ENCODE results near the gene GHSR. TPM values are rescaled to one million over a fixed set of nuclear protein-coding genes. Genes with fewer than 3 reads are reported as not detected.
A peak's percentile ranks its signal among the peaks of the same experiment; 100 is the strongest.
"Not testable (repeated sequence)": the region's sequence is repeated elsewhere in the genome, so short reads cannot be mapped to it uniquely, and the experiment has no call there.

GHSR gene
- not detected in 2 replicates for total RNA-seq (2022)
- not detected for Bru-seq, nascent RNA
- not detected for BruChase-seq, experiment 1, labeled RNA remaining after a 2-hour chase
- BruChase-seq, experiment 2, labeled RNA remaining after a 6-hour chase, result not detected
- long read RNA-seq, result 0 reads

- no peak for DNase-seq
- no peaks in the 10 kb centered on the region for H3K36me3 Mint-ChIP-seq (ENCODE audit: insufficient read depth, unreplicated experiment)
- no TSS peak for BruUV-seq (replicated peaks)
- no peak within 1 kb of the TSS for H3K4me3 ChIP-seq (ENCODE audit: low read depth, low read length)
- POLR2A ChIA-PET, result no interaction called here
- H3K9me3 ChIP-seq, result no peaks in the 10 kb centered on the region
- intact Hi-C loops (cut with micrococcal nuclease; ENCODE audit: unreplicated experiment), result no loop called here
- no peaks in the 10 kb centered on the region for H3K4me1 Mint-ChIP-seq (ENCODE audit: low read depth, unreplicated experiment)
- no peaks in the 10 kb centered on the region for H3K36me3 ChIP-seq (ENCODE audit: control insufficient read depth, insufficient read depth, low read length)
- no peak within 1 kb of the TSS for H3K27ac Mint-ChIP-seq (ENCODE audit: unreplicated experiment)
- no peaks in the 10 kb centered on the region for H3K27me3 ChIP-seq (replicated peaks; ENCODE audit: control insufficient read depth, insufficient read depth, low read length)
- 0 out of 2 replicates have a peak, but pooled peaks cover 6% of the 10 kb centered on the region for H3K4me1 ChIP-seq
- no peak for TF ChIP-seq CTCF (IDR thresholded peaks at IDR 0.05; ENCODE audit: insufficient read depth in 1 of 2, low read depth in 1 of 2, low read length in 1 of 2, severe bottlenecking in 1 of 2, unreplicated experiment in 1 of 2)
- no peaks in the 10 kb centered on the region for H3K9me3 Mint-ChIP-seq (ENCODE audit: unreplicated experiment)
- peaks cover 17% of the 10 kb centered on the region for H3K27me3 Mint-ChIP-seq (ENCODE audit: insufficient read depth, unreplicated experiment)
- no peak within 1 kb of the TSS for H3K4me3 Mint-ChIP-seq (ENCODE audit: unreplicated experiment)
- CTCF ChIA-PET, result no interaction called here
These were observed at the start of gene GHSR for GRCh38 chr3:172447611-172448579. Gene GHSR, minus strand, starts transcription at chr3:172448456. Its CDS starts 43 bp downstream, at chr3:172448413.

- POLR2A ChIA-PET, result not testable (repeated sequence)
These were observed 42.0 kb upstream of the GHSR start for GRCh38 chr3:172490198-172490669.

More at GRCh38 chr3:172490198-172490669, 42.0 kb upstream of the GHSR start:
- H3K36me3 ChIP-seq (ENCODE audit: control insufficient read depth, insufficient read depth, low read length); H3K9me3 ChIP-seq; H3K9me3 Mint-ChIP-seq (ENCODE audit: unreplicated experiment); H3K4me3 Mint-ChIP-seq (ENCODE audit: unreplicated experiment); H3K4me3 ChIP-seq (ENCODE audit: low read depth, low read length); H3K27me3 ChIP-seq (replicated peaks; ENCODE audit: control insufficient read depth, insufficient read depth, low read length); H3K36me3 Mint-ChIP-seq (ENCODE audit: insufficient read depth, unreplicated experiment); H3K4me1 ChIP-seq; CTCF ChIA-PET; H3K27me3 Mint-ChIP-seq (ENCODE audit: insufficient read depth, unreplicated experiment); H3K27ac Mint-ChIP-seq (ENCODE audit: unreplicated experiment); BruUV-seq (replicated peaks); H3K4me1 Mint-ChIP-seq (ENCODE audit: low read depth, unreplicated experiment): not testable (repeated sequence)
- intact Hi-C loops (cut with micrococcal nuclease; ENCODE audit: unreplicated experiment), result loop anchor here (1.0 kb wide), 4 partner anchors 106 to 221 kb away; partner anchors contain the start of gene NCEH1
- peak; percentile 61 to 71 for DNase-seq
- TF ChIP-seq CTCF (IDR thresholded peaks at IDR 0.05; ENCODE audit: insufficient read depth in 1 of 2, low read depth in 1 of 2, low read length in 1 of 2, severe bottlenecking in 1 of 2, unreplicated experiment in 1 of 2), result peak; percentile 67 to 72
